Muscle of arm (tissue), 14 donors: ENCODE data around the gene KRTAP4-9. TPM values are rescaled to one million over a fixed set of nuclear protein-coding genes. Genes with fewer than 3 reads are reported as not detected.
"Not testable (repeated sequence)": the region's sequence is repeated elsewhere in the genome, so short reads cannot be mapped to it uniquely, and the experiment has no call there.

Experiments
- DNase-seq: peaks from one replicate; pipeline ENCODE4 v3.0.0-alpha.2; 2013
- long read RNA-seq, 11 donors: transcript quantifications; one replicate each; lab custom pipeline, GENCODE V29; 2026
- polyA plus RNA-seq, 12 donors: library from polyadenylated mRNA; unstranded; fragments of 120-200 nt; gene quantifications; one replicate each; pipeline ENCODE4 v1.2.1, GENCODE V29; 2013; ENCODE audit not compliant: insufficient read length in 12 of 12

Gene KRTAP4-9
- not detected for polyA plus RNA-seq
- long read RNA-seq, donor 1 = 0 reads
- long read RNA-seq, donor 2 = 0 reads
- long read RNA-seq, donor 3 = 0 reads
- long read RNA-seq, donor 4 = 0 reads
- long read RNA-seq, donor 5 = 0 reads
- long read RNA-seq, donor 6 = 0 reads
- long read RNA-seq, donor 7 = 0 reads
- long read RNA-seq, donor 8 = 0 reads
- long read RNA-seq, donor 9 = 0 reads
- long read RNA-seq, donor 10 = 0 reads
- long read RNA-seq, donor 11 = 0 reads

DNA sequence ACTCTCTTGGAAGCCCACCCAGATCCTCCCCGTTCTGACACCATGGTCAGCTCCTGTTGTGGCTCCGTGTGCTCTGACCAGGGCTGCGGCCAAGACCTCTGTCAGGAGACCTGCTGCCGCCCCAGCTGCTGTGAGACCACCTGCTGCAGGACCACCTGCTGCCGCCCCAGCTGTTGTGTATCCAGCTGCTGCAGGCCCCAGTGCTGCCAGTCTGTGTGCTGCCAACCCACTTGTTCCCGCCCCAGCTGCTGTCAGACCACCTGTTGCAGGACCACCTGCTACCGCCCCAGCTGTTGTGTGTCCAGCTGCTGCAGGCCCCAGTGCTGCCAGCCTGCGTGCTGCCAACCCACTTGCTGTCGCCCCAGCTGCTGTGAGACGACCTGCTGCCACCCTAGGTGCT, at the start of gene KRTAP4-9:
Gene KRTAP4-9, plus strand, starts transcription at position 43 of the 400 bp plus-strand sequence. Its CDS starts 0 bp downstream, at position 43.
- DNase-seq = not testable (repeated sequence)

DNA sequence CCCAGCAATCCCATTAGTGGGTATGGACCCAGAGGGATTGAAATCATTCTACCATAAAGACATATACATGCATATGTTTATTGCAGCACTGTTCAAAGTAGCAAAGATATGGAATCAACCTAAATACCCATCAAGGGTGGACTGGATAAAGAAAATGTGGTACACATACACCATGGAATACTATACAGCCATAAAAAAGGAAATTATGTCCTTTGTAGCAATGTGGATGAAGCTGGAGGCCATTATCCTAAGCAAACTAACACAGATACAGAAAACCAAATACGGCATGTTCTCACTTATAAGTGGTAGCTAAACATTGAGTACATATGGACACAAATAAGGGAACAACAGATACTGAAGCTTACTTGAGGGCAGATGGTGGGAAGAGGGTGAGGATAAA, 47.6 kb upstream of the KRTAP4-9 start:
- no peak for DNase-seq

DNA sequence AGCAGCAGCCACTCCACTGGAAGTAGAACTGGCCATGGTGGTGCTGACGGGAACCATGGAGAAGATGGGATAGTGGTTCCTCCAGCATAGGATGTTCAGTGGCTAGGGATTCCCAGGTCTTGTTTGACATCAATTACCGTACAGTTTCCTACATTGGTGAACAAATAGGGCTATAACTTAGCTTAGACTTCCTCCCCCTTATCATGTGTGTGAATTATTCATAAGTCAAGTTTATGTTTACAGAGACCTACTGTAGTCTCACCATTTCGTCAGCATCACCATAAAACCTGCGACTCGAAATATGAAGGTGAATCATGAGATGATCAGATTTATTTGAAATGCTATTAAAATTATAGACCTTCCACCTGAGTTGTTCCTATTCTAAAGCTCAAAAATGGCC, 46.4 kb upstream of the KRTAP4-9 start:
- DNase-seq = no peak

DNA sequence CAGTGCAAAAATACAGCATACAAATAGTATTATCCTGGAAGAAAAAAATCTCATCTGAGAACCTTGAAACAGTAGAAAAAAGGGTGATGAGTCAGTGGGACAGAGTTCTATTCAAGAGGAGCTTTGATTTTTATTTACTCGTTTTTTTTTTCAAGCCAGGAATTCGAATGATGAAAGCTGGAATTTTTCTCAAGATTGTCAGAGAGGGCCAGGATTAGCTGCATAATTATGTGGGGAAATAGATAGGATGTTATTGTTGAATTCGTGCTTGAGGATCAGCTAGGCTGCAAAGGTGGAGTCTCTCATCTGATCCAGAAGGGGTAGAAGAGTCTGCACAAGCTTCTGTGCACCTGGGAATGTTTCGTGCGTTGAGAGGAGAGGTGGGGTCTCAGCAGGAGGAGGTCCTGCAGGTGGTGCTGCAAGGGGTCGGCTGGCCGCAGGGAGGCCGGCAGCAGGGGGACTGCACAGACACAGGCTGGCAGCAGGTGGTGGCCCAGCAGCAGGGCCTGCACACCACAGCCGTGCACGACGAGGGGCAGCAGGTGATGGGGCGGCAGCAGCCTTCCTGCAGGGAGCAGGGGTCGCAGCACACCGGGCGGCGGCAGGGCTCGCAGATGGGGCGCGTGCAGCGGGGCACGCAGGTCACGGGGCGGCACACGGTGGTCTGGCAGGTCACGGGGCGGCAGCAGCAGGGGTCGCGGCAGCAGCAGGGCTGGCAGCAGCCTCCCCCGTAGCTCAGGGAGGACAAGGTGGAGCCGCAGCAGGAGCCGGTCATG, 45.7 kb upstream of the KRTAP4-9 start:
- not testable (repeated sequence) for DNase-seq

DNA sequence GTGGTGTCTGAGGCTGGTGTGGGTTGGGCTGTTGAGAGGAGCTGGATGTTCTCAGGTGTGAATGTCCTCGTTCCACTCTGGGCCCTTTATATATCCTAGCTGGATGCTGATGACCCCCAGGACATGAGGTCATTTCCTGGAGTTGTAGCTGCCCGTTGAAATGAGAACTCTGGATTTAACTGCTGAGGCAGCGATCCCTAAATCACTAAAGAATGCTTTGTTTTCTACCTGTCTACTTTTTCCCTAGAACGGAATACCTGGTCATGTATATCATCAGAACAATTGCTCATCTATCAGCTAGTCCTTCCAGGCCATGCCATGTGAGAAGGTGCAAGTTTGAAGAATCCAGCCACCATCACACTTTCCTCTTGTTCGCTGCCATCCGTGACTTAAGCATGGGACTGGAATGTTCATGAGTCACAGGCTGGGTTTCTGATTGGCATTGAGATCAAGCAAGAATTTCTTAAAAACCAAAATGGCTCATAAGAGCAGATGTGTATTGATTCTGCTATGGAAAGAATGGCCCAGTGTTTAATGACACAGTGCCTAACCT, 45.1 kb upstream of the KRTAP4-9 start, which contains the start of gene KRTAP2-3:
Gene KRTAP2-3, minus strand, starts transcription at position 63 of the 553 bp plus-strand sequence. CDS start 64 bp downstream, outside the sequence.
- no peak for DNase-seq

DNA sequence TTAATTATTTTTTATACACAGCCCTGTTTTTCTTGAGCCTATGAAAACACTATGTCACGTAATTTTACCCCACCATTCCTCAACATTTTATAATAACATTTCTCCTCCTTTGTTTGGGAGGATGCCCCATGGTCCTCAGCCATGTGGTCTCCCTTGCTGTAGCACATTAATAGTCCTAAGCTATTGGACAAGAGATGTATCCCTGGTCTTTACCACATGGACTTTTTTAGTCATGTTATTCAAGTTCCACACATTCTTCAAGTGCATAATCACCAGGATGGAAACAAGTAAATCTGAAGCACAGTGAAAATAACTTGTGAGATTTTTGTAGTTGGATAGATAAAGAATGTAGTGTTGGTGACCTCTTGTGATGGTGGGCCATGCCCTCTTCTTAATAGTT, 43.2 kb upstream of the KRTAP4-9 start:
- DNase-seq = no peak

DNA sequence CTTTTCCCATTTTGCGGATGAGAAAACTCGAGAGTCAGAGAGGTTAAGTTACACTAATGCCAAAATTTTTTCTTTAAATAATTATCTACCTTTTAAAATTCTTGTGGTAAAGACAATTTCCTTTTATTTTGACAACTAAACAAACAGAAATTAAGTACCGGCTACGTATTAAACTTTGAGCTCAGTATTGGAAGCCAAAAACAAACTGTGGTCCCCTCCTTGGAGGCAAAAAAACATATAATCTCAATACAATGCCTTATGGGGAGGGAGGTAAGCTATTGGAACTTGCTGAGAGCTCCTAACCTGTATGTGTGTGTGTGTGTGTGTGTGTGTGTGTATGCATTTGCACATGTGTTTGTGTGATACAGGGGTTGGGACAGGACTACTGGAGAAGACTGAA, 41.7 kb upstream of the KRTAP4-9 start:
- no peak for DNase-seq

DNA sequence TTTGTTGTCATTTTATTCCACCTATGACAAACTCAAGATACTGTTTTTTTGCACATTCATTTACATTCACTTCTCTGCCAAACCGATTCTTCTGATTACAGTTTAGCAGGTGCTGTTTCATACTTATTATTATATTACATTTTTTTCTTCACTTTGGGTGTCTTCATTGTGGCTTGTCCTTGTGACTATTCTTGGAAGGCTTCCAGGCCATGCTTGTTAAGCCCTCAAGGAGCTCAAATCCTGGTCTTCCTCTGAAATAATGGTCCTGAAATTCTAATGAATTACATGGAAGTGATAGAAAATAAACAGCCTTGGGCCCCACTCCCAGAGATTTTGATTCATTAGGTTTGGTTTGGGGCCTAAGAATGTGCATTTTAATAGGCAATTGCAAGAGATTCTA, 40.9 kb upstream of the KRTAP4-9 start:
- no peak for DNase-seq

DNA sequence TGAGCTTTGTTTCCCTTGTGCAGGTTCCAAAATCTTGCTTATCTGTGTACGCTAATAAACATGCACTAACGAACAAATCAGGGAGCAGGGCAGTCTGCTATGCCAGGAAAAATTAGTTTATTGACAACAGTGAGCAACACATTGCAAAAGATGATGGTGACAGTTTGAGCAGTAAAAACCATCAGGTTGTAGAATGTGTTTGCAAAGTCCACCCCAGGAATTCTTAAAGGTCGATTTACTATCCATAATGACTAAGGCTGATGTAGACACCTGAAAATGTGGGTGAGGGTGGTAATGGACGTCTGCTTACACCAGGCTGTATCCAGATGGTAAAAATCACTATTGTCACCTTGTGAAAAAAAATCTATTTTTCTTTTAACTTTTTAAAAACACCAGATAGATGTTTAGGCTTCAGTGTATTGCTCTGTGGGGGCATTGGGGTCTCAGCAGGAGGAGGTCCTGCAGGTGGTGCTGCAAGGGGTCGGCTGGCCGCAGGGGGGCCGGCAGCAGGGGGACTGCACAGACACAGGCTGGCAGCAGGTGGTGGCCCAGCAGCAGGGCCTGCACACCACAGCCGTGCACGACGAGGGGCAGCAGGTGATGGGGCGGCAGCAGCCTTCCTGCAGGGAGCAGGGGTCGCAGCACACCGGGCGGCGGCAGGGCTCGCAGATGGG, 40.0 kb upstream of the KRTAP4-9 start:
- DNase-seq = not testable (repeated sequence)

DNA sequence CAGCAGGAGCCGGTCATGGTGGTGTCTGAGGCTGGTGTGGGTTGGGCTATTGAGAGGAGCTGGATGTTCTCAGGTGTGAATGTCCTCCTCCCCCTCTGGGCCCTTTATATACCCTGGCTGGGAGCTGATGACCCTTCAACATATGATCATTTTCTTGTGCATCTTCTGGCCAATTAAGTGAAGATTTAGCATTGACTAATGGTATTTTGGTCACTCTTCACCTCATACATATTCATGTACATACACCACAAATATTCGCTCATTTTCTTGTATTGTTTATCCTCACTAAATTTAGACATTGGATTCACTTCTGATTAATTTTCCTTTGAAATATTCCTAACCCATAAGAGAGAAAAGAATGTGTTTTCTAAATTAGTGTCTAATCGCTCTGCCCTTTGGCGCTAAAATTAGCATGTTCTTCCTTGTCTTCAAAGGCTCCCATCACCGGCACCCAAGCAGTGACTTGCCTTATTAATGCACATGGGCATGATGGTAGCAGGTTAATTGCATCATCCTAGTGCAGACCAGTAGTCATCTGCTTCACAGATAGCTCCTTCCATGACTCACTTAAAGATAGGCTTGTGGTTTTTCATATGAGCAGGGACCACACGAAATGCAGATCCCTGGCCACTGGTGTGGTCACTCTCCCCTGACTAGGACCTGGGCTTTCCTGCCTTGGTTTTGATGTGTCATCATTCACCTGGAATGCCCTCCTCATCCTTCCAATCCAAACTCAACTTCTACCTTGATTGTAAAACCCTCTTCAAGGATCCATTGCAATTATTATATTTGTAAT, 39.2 kb upstream of the KRTAP4-9 start, which contains the start of gene KRTAP2-4:
Gene KRTAP2-4, minus strand, starts transcription at position 51 of the 796 bp plus-strand sequence. Its CDS starts 34 bp downstream, at position 17.
- no peak for DNase-seq

DNA sequence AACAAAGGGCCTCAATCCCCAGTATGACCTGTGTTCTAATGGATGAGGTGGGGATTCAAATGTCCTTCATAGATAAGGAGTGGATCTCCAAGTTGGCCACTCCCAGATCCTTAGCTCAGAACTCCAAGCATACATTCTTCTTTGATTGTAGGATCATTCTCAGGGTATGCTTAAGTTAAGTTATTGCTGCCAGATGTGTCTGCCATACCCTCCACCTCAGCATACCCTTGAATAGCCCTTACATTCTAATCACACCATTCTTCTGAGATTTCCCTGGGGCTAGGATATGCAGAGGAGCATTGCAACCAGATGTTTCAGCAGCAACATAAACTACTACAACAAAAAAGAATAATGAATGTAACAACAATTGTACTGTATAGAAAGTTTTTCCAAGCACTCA, 37.9 kb upstream of the KRTAP4-9 start:
- no peak for DNase-seq

DNA sequence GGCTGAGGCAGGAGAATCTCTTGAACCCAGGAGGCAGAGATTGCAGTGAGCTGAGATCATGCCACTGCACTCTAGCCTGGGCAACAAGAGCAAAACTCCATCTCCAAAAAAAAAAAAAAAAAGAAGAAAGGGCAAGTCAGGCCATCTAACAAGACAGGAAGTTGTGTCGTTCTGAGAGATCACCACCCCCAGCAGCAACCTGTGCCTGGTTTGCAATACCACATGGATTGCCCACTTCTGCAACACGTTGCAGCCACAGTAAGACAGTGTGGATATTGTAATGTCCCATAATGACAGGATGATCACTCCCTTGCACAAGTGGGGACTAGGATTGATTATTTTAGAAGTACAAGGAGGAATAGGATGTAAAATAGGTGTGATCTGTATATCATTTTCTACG, 36.2 kb upstream of the KRTAP4-9 start:
- no peak for DNase-seq

DNA sequence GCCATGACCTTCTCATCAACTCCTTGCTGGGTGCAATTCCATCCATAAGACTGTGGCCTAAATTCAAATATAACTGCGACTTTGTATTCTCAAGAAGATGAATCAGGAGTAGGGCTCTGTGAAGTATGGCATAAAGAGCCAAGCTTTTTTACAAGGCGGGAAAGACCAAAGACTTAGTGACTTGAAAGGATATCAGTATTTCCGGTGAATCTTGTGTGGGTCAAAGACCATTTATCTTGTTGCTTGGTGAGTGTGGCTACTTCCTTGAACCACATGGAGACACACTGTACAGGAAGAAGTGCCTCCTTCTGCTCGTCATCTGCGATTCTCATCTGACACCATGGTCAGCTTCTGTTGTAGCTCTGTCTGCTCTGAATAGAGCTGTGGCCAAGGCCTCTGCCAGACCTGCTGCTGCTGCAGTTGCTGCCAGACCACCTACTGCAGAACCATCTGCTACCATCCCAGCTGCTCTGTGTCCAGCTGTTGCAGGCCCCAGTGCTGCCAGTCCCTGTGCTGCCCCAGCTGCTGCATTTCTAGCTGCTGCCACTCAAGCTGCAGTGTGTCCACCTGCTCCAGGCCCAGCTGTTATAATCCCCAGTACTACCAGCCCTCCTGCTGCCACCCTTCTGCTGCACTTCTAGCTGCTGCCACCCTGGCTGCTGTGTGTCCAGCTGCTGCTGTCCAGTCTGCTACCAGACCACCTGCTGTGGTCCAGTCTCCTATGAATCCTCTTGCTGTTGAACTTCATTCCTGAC, 33.4 kb upstream of the KRTAP4-9 start:
- DNase-seq = no peak

DNA sequence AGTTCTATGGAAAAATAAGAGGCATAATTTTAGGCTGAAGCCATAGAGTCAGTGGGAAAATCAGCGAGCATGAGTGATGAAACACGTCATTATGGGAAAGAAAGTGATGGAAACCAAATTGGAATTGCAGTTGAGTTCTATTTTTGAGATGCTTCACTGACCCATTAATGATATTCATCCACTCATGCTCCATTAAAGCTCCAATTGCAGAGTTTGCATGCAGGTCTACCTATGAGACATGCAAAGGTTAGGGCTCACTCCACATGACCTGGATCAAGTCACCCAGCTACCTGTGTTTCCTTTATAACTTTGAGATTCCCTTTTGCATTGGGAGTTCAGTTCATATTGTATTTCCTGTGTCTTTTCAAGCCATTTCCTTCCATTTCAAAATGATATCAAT, 31.5 kb upstream of the KRTAP4-9 start:
- DNase-seq = no peak

DNA sequence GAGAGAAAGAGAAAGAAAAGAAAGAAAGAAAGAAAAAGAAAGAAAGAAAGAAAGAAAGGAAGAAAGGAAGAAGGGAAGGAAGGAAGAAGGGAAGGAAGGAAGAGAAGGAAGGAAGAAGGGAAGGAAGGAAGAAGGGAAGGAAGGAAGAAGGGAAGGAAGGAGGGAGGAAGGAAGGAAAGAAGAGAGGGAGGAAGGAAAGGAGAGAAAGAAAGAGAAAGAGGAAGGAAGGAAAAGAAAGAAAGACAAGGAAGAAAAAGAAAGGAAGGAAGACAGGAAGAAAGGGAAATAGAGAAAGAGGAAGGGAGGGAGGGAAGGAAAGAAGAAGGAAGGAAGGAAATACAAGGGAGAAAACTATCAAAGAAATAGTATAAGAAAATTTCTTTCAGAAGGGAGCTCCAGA, 28.4 kb upstream of the KRTAP4-9 start:
- DNase-seq = no peak

DNA sequence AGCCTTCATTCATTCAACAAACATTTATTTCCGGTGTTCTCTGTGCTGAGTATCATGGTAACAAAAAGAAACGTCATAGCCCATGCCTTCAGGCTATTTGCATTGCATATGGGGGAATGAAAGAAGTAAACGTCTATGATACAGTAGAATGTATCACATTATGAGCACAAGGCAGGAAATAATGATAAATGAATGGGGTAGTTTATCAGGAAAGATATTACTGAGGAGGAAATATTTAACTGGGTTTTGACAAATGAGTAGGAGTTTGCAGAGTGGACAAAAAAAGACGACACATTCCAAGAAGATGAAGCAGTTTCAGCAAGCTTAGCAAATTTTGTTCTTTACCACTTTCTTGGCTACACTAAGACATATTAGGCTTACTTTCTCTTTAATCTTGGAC, 22.6 kb upstream of the KRTAP4-9 start:
- no peak for DNase-seq

DNA sequence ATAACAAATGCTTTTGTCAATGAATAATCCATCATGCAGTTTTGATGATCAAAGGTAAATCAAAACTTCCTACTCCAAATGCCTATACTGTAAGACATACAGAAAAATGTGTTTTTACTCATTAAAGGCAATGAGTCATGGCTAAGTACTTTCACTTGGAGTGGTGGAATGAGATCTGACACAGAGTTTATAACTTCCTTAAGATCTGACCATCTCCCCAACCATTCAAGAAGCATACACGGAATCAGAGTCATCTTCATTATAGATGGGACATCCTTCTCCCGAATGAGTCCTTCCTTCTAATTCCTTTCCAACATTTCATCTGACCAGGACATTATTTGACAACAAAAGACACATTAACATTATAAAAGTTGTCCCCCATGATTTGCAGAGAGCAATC, 21.8 kb upstream of the KRTAP4-9 start:
- DNase-seq = not testable (repeated sequence)

DNA sequence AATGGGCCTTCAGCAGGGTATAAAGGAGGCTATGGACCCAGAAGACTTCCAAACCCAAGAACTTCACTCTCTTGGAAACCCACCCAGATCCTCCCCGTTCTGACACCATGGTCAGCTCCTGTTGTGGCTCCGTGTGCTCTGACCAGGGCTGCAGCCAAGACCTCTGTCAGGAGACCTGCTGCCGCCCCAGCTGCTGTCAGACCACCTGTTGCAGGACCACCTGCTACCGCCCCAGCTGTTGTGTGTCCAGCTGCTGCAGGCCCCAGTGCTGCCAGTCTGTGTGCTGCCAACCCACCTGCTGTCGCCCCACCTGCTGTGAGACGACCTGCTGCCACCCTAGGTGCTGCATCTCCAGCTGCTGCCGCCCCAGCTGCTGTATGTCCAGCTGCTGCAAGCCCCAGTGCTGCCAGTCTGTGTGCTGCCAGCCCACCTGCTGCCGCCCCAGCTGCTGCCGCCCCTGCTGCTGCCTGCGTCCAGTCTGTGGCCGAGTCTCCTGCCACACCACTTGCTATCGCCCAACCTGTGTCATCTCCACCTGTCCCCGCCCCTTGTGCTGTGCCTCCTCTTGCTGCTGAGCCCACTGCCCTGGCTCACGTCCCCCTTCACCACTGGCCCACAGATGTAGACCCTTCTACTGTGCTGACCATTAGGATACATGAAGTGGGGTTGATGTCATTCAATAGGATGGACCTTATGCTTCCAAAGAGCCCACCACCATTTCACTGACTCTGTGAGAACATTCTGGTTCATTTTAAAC, 20.9 kb upstream of the KRTAP4-9 start, which contains the start of gene KRTAP4-7:
Gene KRTAP4-7, plus strand, starts transcription at position 51 of the 757 bp plus-strand sequence. Its CDS starts 57 bp downstream, at position 108.
- DNase-seq = not testable (repeated sequence)

DNA sequence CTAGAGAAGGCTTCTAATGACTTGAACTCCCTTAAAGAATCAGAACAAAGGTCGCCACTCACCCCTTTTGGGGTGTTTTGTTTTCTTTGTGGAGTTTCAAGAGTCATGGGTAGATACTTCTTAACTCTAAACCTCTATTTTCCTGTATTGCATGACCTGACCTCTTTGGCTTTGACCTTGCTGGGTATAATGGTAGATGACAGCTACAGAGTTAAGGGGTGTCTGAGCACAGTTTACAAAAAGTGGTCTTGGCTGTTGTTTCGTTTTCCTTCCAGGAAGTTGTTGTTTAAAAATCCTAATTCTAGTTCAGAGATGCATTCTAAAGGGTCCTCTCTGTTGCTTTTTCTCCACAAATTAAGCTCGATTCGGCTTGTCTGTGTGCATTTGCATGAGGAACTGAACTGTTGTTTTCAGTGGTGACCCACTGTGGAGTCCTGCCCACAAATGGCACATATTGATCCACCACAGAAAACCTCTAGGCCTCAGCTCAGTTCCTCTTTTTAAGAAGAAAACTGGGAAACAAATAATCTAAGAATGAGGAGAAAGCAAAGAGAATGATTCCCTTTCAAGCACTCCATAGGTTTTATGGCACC, 16.3 kb upstream of the KRTAP4-9 start:
- DNase-seq = not testable (repeated sequence)
